Common myeloid progenitor, CD34-positive (primary cell): Measurements from ENCODE around the gene TRIM62.

Source experiments
- CTCF ChIA-PET: fragments of 350-600 bp; sonication (Branson Sonifier 250); formaldehyde crosslinking; loops from one replicate; lab custom pipeline; 2021; ENCODE audit warnings: antibody characterized with exemption; lab: Charles Lee
- POLR2A ChIA-PET: fragments of 350-600 bp; sonication (Branson Sonifier 250); formaldehyde crosslinking; loops from one replicate; lab custom pipeline; 2021; ENCODE audit warnings: antibody characterized with exemption; lab: Charles Lee
- DNase-seq, 3 donors: peaks; one replicate each; pipeline versions ENCODE4 v3.0.0 to v3.0.0-alpha.2; 2013
- H3K27ac ChIP-seq, 2 experiments: 1 replicate in 1 of 2; 2 replicates in 1 of 2; pipeline ENCODE4 v1.7.0; 2013; ENCODE audit warnings: inconsistent platforms in 2 of 2, low read length in 2 of 2, mild to moderate bottlenecking in 2 of 2, low read depth in 1 of 2, moderate library complexity in 1 of 2; ENCODE audit not compliant: severe bottlenecking in 2 of 2, insufficient read depth in 1 of 2, poor library complexity in 1 of 2
- H3K27me3 ChIP-seq, 5 experiments: replicated peaks in 2 of 5; 1 replicate in 3 of 5; 2 replicates in 2 of 5; pipeline versions ENCODE4 v1.6.1 to v1.7.0; 2013; ENCODE audit warnings: low read length in 4 of 5, mild to moderate bottlenecking in 2 of 5, moderate library complexity in 2 of 5, inconsistent platforms in 1 of 5; ENCODE audit not compliant: insufficient read depth in 5 of 5, control insufficient read depth in 4 of 5
- H3K36me3 ChIP-seq, 4 experiments: 1 replicate in 2 of 4; 2 replicates in 2 of 4; pipeline versions ENCODE4 v1.6.1 to v1.7.0; 2013; ENCODE audit warnings: low read length in 3 of 4, control low read depth in 1 of 4, mild to moderate bottlenecking in 1 of 4; ENCODE audit not compliant: control insufficient read depth in 4 of 4, insufficient read depth in 4 of 4
- H3K4me1 ChIP-seq, 4 experiments: 1 replicate in 3 of 4; 2 replicates in 1 of 4; pipeline versions ENCODE4 v1.6.1 to v1.7.1; 2013; ENCODE audit warnings: low read length in 3 of 4, mild to moderate bottlenecking in 3 of 4, control low read depth in 1 of 4, inconsistent platforms in 1 of 4, moderate library complexity in 1 of 4; ENCODE audit not compliant: control insufficient read depth in 4 of 4, insufficient read depth in 4 of 4; ENCODE audit errors: control extremely low read depth in 1 of 4
- H3K4me3 ChIP-seq, 7 experiments: 1 replicate in 4 of 7; 2 replicates in 3 of 7; pipeline versions ENCODE4 v1.5.1 to v1.7.0; 2013; ENCODE audit warnings: mild to moderate bottlenecking in 7 of 7, low read length in 6 of 7, moderate library complexity in 6 of 7, inconsistent platforms in 2 of 7, low read depth in 2 of 7, control low read depth in 1 of 7; ENCODE audit not compliant: insufficient read depth in 4 of 7, control insufficient read depth in 1 of 7; ENCODE audit errors: extremely low read depth in 1 of 7
- H3K9me3 ChIP-seq, 5 experiments: 1 replicate in 4 of 5; 2 replicates in 1 of 5; pipeline versions ENCODE4 v1.6.1 to v1.7.1; 2013; ENCODE audit warnings: low read length in 4 of 5, mild to moderate bottlenecking in 2 of 5, inconsistent platforms in 1 of 5, low read depth in 1 of 5, moderate library complexity in 1 of 5; ENCODE audit not compliant: control insufficient read depth in 4 of 5, insufficient read depth in 2 of 5; ENCODE audit errors: control extremely low read depth in 1 of 5
- WGBS: methylation state at CpG from one replicate; pipeline ENCODE4 v1.1.5; 2013; ENCODE audit not compliant: insufficient coverage; 5-methylcytosine and 5-hydroxymethylcytosine counted together

The TRIM62 gene

DNA sequence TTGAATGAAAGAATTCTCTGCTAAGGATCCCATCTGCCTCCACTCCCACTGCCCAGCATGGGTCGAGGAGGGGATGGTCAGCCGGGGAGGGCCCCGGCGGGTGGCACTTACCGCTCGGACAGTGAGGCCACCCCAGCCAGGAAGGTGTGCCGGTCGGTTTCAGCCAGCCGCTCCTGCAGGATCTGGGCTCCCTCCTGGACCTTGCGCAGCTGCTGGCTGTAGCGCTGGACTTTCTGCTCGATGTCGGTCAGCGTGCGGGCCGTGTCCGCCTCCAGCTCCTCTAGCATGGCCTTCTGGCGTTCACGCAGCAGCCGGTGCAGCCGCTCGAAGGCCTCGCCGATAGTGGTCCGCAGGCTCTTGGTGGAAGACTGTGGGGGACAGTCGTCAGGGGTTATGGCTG, 22.3 kb downstream of the TRIM62 start:
- no peak for DNase-seq
- no peak overlapping the region for H3K4me3 ChIP-seq
- H3K4me1 ChIP-seq, result peaks cover 0 to 14% (median 10%) of the 10 kb centered on the region in 4 experiments
- ChIA-PET CTCF (no interaction called here), POLR2A (no interaction called here)
- WGBS, result 97% methylated on average over 23 of the region's 26 CpGs
- no peaks in the 10 kb centered on the region for H3K27me3 ChIP-seq
- no peaks in the 10 kb centered on the region for H3K9me3 ChIP-seq
- H3K27ac ChIP-seq, result no peak overlapping the region
- H3K36me3 ChIP-seq, result peaks cover 0 to 11% (median 4%) of the 10 kb centered on the region in 4 experiments

DNA sequence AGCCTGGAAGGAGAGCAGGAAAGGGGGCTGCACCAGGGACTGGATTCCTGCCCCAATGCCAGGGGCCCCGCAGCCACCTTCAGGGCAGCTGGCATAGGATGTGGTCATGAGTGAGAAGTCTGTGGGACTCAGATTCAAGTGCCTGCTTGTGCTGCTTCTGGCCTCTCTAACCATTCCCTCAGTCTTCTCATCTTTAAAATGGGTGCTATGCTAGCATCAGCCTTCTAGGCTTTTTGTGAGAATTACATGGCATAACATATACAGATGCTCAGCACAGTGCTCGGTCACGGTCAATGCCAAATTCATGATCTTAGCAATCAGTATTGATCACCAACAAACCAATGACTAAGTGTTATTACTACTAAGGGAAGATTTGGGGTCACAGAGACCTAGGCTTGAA, 23.5 kb downstream of the TRIM62 start:
- H3K4me1 ChIP-seq, result peaks cover 0 to 10% (median 6%) of the 10 kb centered on the region in 4 experiments
- no peaks in the 10 kb centered on the region for H3K27me3 ChIP-seq
- ChIA-PET POLR2A (no interaction called here), CTCF (no interaction called here)
- H3K4me3 ChIP-seq, result no peak overlapping the region
- no peak for DNase-seq
- H3K36me3 ChIP-seq, result peaks cover 0 to 11% (median 4%) of the 10 kb centered on the region in 4 experiments
- H3K27ac ChIP-seq, result no peak overlapping the region
- WGBS, result 100% methylated on average over 3 of the region's 3 CpGs
- H3K9me3 ChIP-seq, result no peaks in the 10 kb centered on the region

DNA sequence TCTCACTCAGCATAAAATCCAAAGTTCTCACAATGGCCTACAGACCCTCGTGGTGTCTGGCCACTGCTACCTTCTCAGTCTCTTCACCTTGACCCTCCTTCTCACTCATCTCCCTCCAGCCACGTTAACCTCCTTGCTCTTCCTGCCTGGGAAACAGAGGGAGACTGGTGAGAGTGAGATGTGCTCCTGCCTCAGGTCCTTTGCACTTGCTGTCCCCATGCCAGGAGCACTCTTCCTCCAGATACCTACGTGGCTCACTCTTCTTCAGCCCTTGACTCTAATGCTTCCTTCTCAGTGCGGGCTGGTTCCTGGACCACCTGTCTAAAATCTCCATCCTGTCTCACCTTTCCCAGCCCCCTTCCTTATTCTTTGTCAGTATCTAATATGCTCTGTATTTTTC, 24.7 kb downstream of the TRIM62 start:
- H3K27ac ChIP-seq, result no peak overlapping the region
- no peak overlapping the region for H3K4me3 ChIP-seq
- ChIA-PET POLR2A (no interaction called here), CTCF (no interaction called here)
- no peaks in the 10 kb centered on the region for H3K9me3 ChIP-seq
- WGBS, result 100% methylated on average over 3 of the region's 4 CpGs
- H3K4me1 ChIP-seq, result peaks cover 0 to 10% (median 8%) of the 10 kb centered on the region in 4 experiments
- H3K27me3 ChIP-seq, result no peaks in the 10 kb centered on the region
- DNase-seq, result no peak
- H3K36me3 ChIP-seq, result peaks cover 0 to 11% (median 4%) of the 10 kb centered on the region in 4 experiments

DNA sequence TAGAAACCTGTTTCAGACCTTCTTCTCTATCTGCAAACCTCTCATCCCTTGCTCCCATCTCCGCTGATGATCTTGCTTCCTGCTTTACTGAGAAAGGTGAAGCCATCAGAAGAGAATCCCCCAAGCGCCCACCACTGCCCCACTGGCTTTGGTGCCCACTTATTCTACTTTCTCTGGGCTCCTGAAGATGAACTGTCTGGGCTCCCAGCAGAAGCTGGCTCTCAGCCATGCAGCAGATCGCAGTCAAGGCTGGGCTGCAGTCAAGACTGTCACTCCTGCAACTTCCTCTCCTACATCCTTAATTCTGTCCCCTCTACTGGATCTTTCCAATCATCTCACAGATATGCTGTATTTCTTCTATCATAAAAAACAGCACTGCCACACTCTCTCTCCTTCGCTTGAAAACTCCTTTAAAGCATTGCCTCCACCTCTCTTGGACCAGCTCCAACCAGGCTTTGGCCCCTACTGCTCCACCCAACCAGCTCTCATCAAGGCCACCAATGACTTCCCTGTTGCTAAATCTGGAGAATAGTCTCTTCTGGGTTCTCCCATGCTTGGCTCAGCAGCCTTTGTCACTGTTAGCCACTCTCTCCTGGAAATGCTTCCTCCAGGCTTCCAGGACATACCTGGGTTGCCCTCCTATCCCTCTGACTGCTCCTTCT, 25.8 kb downstream of the TRIM62 start:
- Histone ChIP-seq H3K36me3 (peaks cover 0 to 11% (median 4%) of the 10 kb centered on the region in 4 experiments), H3K27ac (no peak overlapping the region), H3K9me3 (no peaks in the 10 kb centered on the region), H3K4me1 (peaks cover 0 to 8% (median 2%) of the 10 kb centered on the region in 4 experiments), H3K4me3 (no peak overlapping the region), H3K27me3 (no peaks in the 10 kb centered on the region)
- ChIA-PET POLR2A (no interaction called here), CTCF (no interaction called here)
- DNase-seq, result no peak
- 88% methylated on average over 3 of the region's 4 CpGs for WGBS

DNA sequence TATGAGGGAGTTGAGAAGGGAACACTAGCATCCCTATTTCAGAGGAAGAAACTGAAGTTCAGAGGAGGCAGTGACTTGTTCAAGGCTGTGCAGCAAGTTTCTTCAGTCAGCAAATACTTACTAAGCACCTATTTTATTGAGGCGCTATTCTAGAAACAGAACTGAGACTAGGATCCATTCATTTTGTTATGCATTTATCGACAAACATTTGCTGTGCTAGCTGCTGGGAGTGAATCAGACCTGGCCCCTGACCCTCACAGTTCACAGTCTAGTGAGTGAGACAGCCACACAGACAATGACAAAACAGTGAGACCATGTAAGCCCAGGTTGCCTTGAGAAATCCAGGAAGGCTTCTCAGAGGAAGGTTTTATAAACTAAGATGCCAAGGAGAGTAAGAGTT, 28.2 kb downstream of the TRIM62 start:
- Histone ChIP-seq H3K36me3 (peaks cover 0 to 8% (median 3%) of the 10 kb centered on the region in 4 experiments), H3K4me1 (peaks cover 0 to 8% (median 0%) of the 10 kb centered on the region in 4 experiments), H3K27me3 (no peaks in the 10 kb centered on the region), H3K27ac (no peak overlapping the region), H3K4me3 (no peak overlapping the region), H3K9me3 (no peaks in the 10 kb centered on the region)
- no peak for DNase-seq
- POLR2A ChIA-PET, result no interaction called here
- CTCF ChIA-PET, result interaction anchor here (0.6 to 0.7 kb wide), 2 partner anchors 16 to 145 kb away, joined by 3 to 4 read pairs; no protein-coding TSS in a partner anchor
- WGBS, result 100% methylated on average over 2 of the region's 2 CpGs

DNA sequence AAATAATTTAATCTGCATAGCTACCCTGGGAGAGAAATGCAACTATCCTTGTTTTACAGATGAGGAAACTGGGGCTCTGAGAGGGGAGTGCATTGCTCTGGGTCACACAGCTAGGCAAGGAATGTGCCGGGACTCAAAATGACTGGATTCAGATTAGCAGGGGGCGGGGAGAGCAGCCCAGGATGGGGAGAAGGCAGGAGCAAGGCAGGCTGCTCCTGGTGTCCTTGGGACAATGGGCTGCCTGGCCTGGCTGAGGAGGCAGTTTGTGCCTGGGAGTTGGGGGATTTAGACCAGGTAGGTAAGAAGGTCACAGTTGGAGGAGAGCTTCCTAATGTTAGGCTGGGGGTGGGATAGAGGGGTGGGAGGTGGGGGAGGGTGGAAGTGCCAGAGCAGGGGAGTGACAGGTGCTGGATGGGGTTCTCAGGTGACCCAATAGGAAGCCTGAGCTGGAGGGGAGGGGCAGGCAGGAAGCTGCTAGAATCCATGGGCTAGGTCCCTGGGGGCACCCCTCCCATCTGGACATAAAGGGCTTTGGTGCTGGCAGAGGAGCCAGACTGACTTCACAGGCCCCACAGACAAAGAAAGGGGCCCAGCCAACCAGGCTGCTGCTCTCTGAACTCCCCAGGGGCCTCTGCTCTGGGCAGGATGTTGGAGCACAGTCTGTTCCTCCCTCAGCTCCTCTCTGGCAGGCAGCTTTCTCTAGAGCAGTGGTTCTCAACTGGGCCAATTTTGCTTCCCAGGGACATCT, 29.0 kb downstream of the TRIM62 start:
- DNase-seq, result no peak
- CTCF ChIA-PET, result interaction anchor here (1.0 kb wide), 1 partner anchor 12 kb away, joined by 3 read pairs; no protein-coding TSS in a partner anchor
- Histone ChIP-seq H3K4me3 (no peak overlapping the region), H3K9me3 (no peaks in the 10 kb centered on the region), H3K27ac (no peak overlapping the region), H3K4me1 (peaks cover 0 to 8% (median 0%) of the 10 kb centered on the region in 4 experiments), H3K27me3 (no peaks in the 10 kb centered on the region), H3K36me3 (peaks cover 0 to under 1% (median under 1%) of the 10 kb centered on the region in 4 experiments)
- WGBS, result 69% methylated on average over 2 of the region's 2 CpGs
- POLR2A ChIA-PET, result no interaction called here

DNA sequence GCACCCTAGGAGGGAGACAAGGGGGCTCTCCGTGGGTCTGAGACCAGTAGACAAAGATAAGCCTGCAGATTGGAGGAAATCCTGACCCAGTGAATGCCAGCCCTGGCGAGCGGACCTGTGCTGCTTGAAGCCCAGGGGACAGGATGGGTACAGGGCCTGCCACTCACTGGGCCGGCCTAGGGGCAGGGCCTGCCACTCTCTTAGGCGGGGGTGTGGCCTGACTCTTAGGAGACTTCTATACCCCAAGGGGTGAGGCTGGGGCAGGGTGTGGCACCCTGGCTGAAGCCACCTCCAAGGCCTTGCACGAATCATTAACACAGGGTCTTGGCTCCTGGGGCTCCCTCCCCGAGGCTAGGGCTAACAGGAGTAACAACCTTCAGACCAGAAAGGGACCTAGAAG, 30.7 kb downstream of the TRIM62 start:
- Histone ChIP-seq H3K9me3 (no peaks in the 10 kb centered on the region), H3K27me3 (no peaks in the 10 kb centered on the region), H3K36me3 (peaks cover 0 to 11% (median 3%) of the 10 kb centered on the region in 4 experiments), H3K27ac (no peak overlapping the region), H3K4me3 (no peak overlapping the region), H3K4me1 (peaks cover 0 to 8% (median 0%) of the 10 kb centered on the region in 4 experiments)
- 96% methylated on average over 7 of the region's 7 CpGs for WGBS
- POLR2A ChIA-PET, result no interaction called here
- CTCF ChIA-PET, result interaction anchor here (1.3 kb wide), 2 partner anchors 9 to 15 kb away, joined by 3 to 4 read pairs; no protein-coding TSS in a partner anchor
- no peak for DNase-seq
